HepG2 (cell line): Measurements from ENCODE around the gene FBXO10. TPM values are rescaled to one million over a fixed set of nuclear protein-coding genes. Genes with fewer than 3 reads are reported as not detected.
"Not testable (repeated sequence)": the region's sequence is repeated elsewhere in the genome, so short reads cannot be mapped to it uniquely, and the experiment has no call there.

Source experiments
- ATAC-seq: fragments of 200-7000 bp; cut with Tn5 transposase; 3 replicates; pipeline ENCODE4 v1.9.1; 2020; ENCODE audit warnings: mild to moderate bottlenecking, moderate library complexity
- BruUV-seq: library from RNA; stranded (reverse); fragments of 400-500 nt; replicated peaks from 2 replicates; lab custom pipeline; 2021; lab: Mats Ljungman, UMichigan
- CTCF ChIA-PET: fragments of 300-600 bp; formaldehyde crosslinking; extraction: SDS; loops from one replicate; lab custom pipeline; 2021; ENCODE audit warnings: low total read pairs, inconsistent platforms, low intra/inter-chr PET ratio; lab: Yijun Ruan, JAX
- POLR2A ChIA-PET: fragments of 350-600 bp; sonication (Branson Sonifier 250); formaldehyde crosslinking; loops from one replicate; lab custom pipeline; 2020; ENCODE audit warnings: antibody characterized with exemption, inconsistent platforms; lab: Yijun Ruan, JAX
- DNase-seq: peaks from one replicate; pipeline ENCODE4 v3.0.0-alpha.2; 2015; ENCODE audit warnings: low spot score
- FAIRE-seq: peaks from 3 replicates; lab custom pipeline; 2011; peaks lifted over from hg19 to GRCh38; lab: Jason Lieb, UNC
- H2AFZ ChIP-seq: one replicate; pipeline ENCODE4 v1.6.1; 2011; ENCODE audit warnings: low read length, inconsistent platforms
- H3K27ac ChIP-seq: fragments of 300-600 bp; 3 replicates; pipeline ENCODE4 v1.8.0; 2011; ENCODE audit warnings: mixed run types, mild to moderate bottlenecking, mixed read lengths, low read length, inconsistent platforms; ENCODE audit not compliant: insufficient read depth; ENCODE audit errors: extremely low read length
- H3K27me3 ChIP-seq, 2 experiments: fragments of 200-600 bp in 1 of 2; 2 replicates in 1 of 2; 3 replicates in 1 of 2; pipeline versions ENCODE4 v1.6.0 to v1.8.0; 2011; ENCODE audit warnings: low read length in 2 of 2, mild to moderate bottlenecking in 2 of 2, moderate library complexity in 2 of 2, inconsistent platforms in 1 of 2; ENCODE audit not compliant: insufficient read depth in 2 of 2, control insufficient read depth in 1 of 2
- H3K36me3 ChIP-seq, 2 experiments: fragments of 200-600 bp in 1 of 2; replicated peaks in 1 of 2; 2 replicates in 1 of 2; 3 replicates in 1 of 2; pipeline versions ENCODE4 v1.5.1 to v1.8.0; 2011; ENCODE audit warnings: low read length in 2 of 2, inconsistent platforms in 1 of 2; ENCODE audit not compliant: insufficient read depth in 2 of 2, control insufficient read depth in 1 of 2
- H3K4me1 ChIP-seq: 2 replicates; pipeline ENCODE4 v1.5.1; 2012; ENCODE audit warnings: low read length, inconsistent platforms; ENCODE audit not compliant: insufficient read depth
- H3K4me2 ChIP-seq: 2 replicates; pipeline ENCODE4 v1.6.0; 2011; ENCODE audit warnings: low read depth, low read length, inconsistent platforms
- H3K4me3 ChIP-seq, 3 experiments: fragments of 200-600 bp in 1 of 3; sonication (generic), shearing (Covaris generic) in 1 of 3; replicated peaks in 1 of 3; 2 replicates each; pipeline ENCODE4 v1.5.1; 2011 to 2016; ENCODE audit warnings: low read length in 3 of 3, inconsistent platforms in 2 of 3, low read depth in 2 of 3, mild to moderate bottlenecking in 2 of 3, control low read depth in 1 of 3, mixed read lengths in 1 of 3; ENCODE audit not compliant: insufficient read depth in 1 of 3
- H3K79me2 ChIP-seq: one replicate; pipeline ENCODE4 v1.6.1; 2011; ENCODE audit warnings: low read length, inconsistent platforms; ENCODE audit not compliant: insufficient read depth
- H3K9ac ChIP-seq: 2 replicates; pipeline ENCODE4 v1.6.0; 2011; ENCODE audit warnings: mild to moderate bottlenecking, low read depth, low read length, inconsistent platforms; ENCODE audit not compliant: insufficient read depth
- H3K9me3 ChIP-seq: 2 replicates; pipeline ENCODE4 v1.5.1; 2012; ENCODE audit warnings: mild to moderate bottlenecking, low read length
- H4K20me1 ChIP-seq: 2 replicates; pipeline ENCODE4 v1.6.0; 2011; ENCODE audit warnings: inconsistent platforms, mild to moderate bottlenecking, low read length, moderate library complexity; ENCODE audit not compliant: insufficient read depth
- ZMYM3 ChIP-seq: sonication (generic); formaldehyde crosslinking; IDR thresholded peaks from 2 replicates; pipeline ENCODE4 v1.5.1; 2020; ENCODE audit warnings: mild to moderate bottlenecking, missing genetic modification reagents
- ZNF121 ChIP-seq: sonication (generic); formaldehyde crosslinking; IDR thresholded peaks from 2 replicates; pipeline ENCODE4 v1.5.0; 2020; ENCODE audit warnings: mild to moderate bottlenecking, missing genetic modification reagents
- WGBS: methylation state at CpG from one replicate; pipeline ENCODE4 v1.1.6; 2017; ENCODE audit warnings: low lambda C conversion rate; 5-methylcytosine and 5-hydroxymethylcytosine counted together
- in situ Hi-C: cut with HindIII; loops from 2 replicates; pipeline ENCODE4 v1.10.0; 2017; ENCODE audit warnings: low pct_unique_long_range_greater_than_20kb; ENCODE audit not compliant: extremely low pct_ligation_motif_present
- intact Hi-C: fragments of 100-400 bp; cut with micrococcal nuclease; formaldehyde crosslinking; loops from one replicate; pipeline ENCODE4 v1.10.0; 2022; ENCODE audit not compliant: unreplicated experiment
- polyA plus RNA-seq, 8 experiments: library from polyadenylated mRNA; depleted of rRNA in 3 of 8; stranded (reverse) in 7 of 8; unstranded in 1 of 8; fragments of >200 nt; fragmentation: Illumina TruSeq in 4 of 8; extraction: Trizol in 4 of 8; gene quantifications; 2 replicates each; pipeline versions ENCODE4 v1.2.1 to v1.2.3, GENCODE V29; 2011 to 2016; ENCODE audit warnings: low read depth in 4 of 8, missing spikeins in 1 of 8, mixed read lengths in 1 of 8; ENCODE audit not compliant: insufficient read depth in 1 of 8
- total RNA-seq, 5 experiments: library from RNA; depleted of rRNA; stranded (reverse); fragments of >200 nt; fragmentation: Illumina TruSeq; extraction: Trizol; gene quantifications; 2 replicates each; pipeline ENCODE4 v1.2.3, GENCODE V29; 2016; ENCODE audit warnings: low read depth in 1 of 5
- TF ChIP-seq, protein P1 (sequence below): sonication (generic); formaldehyde crosslinking; IDR thresholded peaks from 2 replicates; pipeline ENCODE4 v1.8.0; 2023; ENCODE audit warnings: mild to moderate bottlenecking, missing genetic modification reagents
- TF ChIP-seq, protein P2 (sequence below): sonication (generic); formaldehyde crosslinking; IDR thresholded peaks from 2 replicates; pipeline ENCODE4 v1.5.0; 2020; ENCODE audit warnings: mild to moderate bottlenecking, missing genetic modification reagents

Gene FBXO10
- total and polyA plus RNA-seq, 2 of the 13 experiments (the other 11 are each of a cell fraction or from before 2014, with no cell fraction given) = 3.1 to 5.1 TPM

DNA sequence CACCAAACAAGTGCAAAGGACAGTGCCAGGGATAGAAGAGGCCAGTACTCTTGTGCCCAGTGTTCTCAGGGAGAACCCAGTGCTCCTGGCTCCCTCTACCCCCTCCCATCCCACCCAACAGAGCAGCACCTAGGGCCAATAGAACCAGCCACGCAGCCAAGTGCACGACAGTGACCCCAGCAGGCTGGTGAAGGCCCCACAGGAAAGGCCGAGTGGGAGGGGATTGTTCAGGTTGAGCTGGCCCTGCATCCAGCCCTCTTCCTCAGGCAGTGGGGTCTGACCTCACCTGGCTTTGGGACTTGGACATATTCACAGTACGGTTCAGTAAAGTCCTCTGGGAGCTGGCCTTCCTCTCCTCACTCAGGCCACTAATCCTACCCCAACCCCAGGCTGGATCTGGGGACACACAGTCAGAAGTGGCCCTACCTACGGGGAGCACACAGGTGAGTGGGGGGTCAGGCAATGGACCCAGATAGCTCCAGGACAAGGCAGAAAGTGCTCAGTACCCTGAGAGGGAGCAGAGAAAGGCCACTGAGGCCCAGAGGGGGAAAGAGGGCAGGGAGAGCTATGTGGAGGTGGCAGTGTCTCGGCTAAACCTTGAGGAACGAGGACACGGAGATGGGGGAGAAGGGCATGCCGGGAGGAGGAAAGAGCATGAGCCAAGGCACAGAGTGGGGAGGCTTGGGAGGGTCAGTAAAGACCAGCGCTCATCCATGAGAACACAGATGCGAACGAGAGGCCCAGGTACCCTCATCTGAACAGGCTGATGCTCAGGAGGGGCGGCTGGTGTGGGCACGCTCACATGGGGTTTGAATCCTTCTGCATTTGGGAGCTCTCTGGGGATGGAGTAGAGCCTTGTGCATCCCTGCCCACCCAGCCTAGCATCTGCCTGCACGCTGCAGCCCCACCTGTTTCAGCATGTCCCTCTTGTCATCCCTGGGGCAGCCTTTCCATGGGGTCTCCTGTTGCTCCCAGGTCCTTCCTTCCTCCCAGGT is 64.9 kb downstream of the FBXO10 start (continued):
- TF ChIP-seq, protein P1, sequence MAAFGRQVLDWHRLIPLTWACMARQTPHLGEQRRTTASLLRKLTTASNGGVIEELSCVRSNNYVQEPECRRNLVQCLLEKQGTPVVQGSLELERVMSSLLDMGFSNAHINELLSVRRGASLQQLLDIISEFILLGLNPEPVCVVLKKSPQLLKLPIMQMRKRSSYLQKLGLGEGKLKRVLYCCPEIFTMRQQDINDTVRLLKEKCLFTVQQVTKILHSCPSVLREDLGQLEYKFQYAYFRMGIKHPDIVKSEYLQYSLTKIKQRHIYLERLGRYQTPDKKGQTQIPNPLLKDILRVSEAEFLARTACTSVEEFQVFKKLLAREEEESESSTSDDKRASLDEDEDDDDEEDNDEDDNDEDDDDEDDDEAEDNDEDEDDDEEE (CRISPR knock-in tag) = no peak
- TF ChIP-seq, all 625 proteins: peak for 7

DNA sequence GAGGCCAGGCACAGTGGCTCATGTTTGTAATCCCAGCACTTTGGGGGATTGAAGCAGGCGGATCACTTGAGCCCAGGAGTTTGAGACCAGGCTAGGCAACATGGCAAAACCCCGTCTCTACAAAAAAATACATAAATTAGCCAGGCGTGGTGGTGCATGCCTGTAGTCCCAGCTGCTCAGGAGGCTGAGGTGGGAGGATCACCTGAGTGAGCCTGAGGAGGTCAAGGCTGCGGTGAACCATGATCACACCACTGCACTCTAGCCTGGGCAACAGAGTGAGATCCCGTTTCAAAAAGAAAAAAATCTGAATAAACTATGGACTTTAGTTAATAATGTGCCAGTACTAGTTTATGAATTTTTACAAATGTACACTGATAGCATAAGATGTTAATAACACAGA is 66.1 kb downstream of the FBXO10 start:
- ATAC-seq, DNase-seq, H3K9ac ChIP-seq, H3K4me2 ChIP-seq, H3K4me3 ChIP-seq, H3K27me3 ChIP-seq, H4K20me1 ChIP-seq, H2AFZ ChIP-seq, intact Hi-C loops, FAIRE-seq, CTCF ChIA-PET, H3K36me3 ChIP-seq, H3K9me3 ChIP-seq: not testable (repeated sequence)
- in situ Hi-C loops = loop anchor here (10.0 kb wide), 1 partner anchor 65 kb away; the partner anchor contains the start of gene FBXO10
- whole genome bisulfite sequencing = 83% methylated on average over 5 of the region's 5 CpGs
- peaks cover 44% of the 10 kb centered on the region for H3K4me1 ChIP-seq
- H3K27ac ChIP-seq = peak overlapping the region; percentile 87
- TF ChIP-seq, protein P2, sequence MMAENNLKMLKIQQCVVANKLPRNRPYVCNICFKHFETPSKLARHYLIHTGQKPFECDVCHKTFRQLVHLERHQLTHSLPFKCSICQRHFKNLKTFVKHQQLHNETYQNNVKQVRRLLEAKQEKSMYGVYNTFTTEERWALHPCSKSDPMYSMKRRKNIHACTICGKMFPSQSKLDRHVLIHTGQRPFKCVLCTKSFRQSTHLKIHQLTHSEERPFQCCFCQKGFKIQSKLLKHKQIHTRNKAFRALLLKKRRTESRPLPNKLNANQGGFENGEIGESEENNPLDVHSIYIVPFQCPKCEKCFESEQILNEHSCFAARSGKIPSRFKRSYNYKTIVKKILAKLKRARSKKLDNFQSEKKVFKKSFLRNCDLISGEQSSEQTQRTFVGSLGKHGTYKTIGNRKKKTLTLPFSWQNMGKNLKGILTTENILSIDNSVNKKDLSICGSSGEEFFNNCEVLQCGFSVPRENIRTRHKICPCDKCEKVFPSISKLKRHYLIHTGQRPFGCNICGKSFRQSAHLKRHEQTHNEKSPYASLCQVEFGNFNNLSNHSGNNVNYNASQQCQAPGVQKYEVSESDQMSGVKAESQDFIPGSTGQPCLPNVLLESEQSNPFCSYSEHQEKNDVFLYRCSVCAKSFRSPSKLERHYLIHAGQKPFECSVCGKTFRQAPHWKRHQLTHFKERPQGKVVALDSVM (CRISPR knock-in tag) = peak; percentile 85
- TF ChIP-seq ZMYM3 = 0 out of 2 replicates have a peak, but pooled peaks have one; percentile 28
- TF ChIP-seq ZNF121 = peak; percentile 74
- TF ChIP-seq, all 625 proteins: peak for 3; not testable (repeated sequence) for 622
- POLR2A ChIA-PET, BruUV-seq, H3K79me2 ChIP-seq: not testable (repeated sequence)
